Endodermal cell (in vitro differentiated cells): Measurements from ENCODE around the gene OR52N5. TPM values are rescaled to one million over a fixed set of nuclear protein-coding genes. Genes with fewer than 3 reads are reported as not detected.

ENCODE experiments used
- DNase-seq: peaks from one replicate; pipeline ENCODE4 v3.0.0-alpha.2; 2017
- H3K27ac ChIP-seq: 2 replicates; pipeline ENCODE4 v1.5.1; 2013; ENCODE audit warnings: mild to moderate bottlenecking, low read depth, low read length, moderate library complexity
- H3K27me3 ChIP-seq: 2 replicates; pipeline ENCODE4 v1.6.1; 2013; ENCODE audit warnings: mild to moderate bottlenecking, low read length, moderate library complexity; ENCODE audit not compliant: insufficient read depth, control insufficient read depth, poor library complexity, severe bottlenecking
- H3K36me3 ChIP-seq: 2 replicates; pipeline ENCODE4 v1.7.0; 2013; ENCODE audit warnings: mild to moderate bottlenecking, low read length, moderate library complexity; ENCODE audit not compliant: control insufficient read depth, insufficient read depth
- H3K4me1 ChIP-seq: one replicate; pipeline ENCODE4 v1.7.0; 2013; ENCODE audit warnings: low read length; ENCODE audit not compliant: control insufficient read depth, insufficient read depth
- H3K4me3 ChIP-seq: 2 replicates; pipeline ENCODE4 v1.5.1; 2013; ENCODE audit warnings: mild to moderate bottlenecking, low read length, moderate library complexity
- H3K9ac ChIP-seq: 2 replicates; pipeline ENCODE4 v1.6.1; 2013; ENCODE audit warnings: mild to moderate bottlenecking, low read length, moderate library complexity; ENCODE audit not compliant: poor library complexity, severe bottlenecking; ENCODE audit errors: extremely low read depth
- H3K9me3 ChIP-seq: 2 replicates; pipeline ENCODE4 v1.6.1; 2013; ENCODE audit warnings: mild to moderate bottlenecking, low read length, moderate library complexity; ENCODE audit not compliant: control insufficient read depth
- H3K27ac Mint-ChIP-seq: 2 replicates; pipeline ENCODE4 v1.8.0; 2020; ENCODE audit warnings: mixed read lengths
- H3K27me3 Mint-ChIP-seq: 2 replicates; pipeline ENCODE4 v1.8.0; 2021; ENCODE audit warnings: mild to moderate bottlenecking, mixed read lengths; ENCODE audit not compliant: insufficient read depth
- H3K36me3 Mint-ChIP-seq: 2 replicates; pipeline ENCODE4 v1.8.0; 2020; ENCODE audit warnings: low read depth, mixed read lengths
- H3K4me1 Mint-ChIP-seq: 2 replicates; pipeline ENCODE4 v1.8.0; 2020; ENCODE audit warnings: mixed read lengths
- H3K4me3 Mint-ChIP-seq: 2 replicates; pipeline ENCODE4 v1.8.0; 2020; ENCODE audit warnings: mild to moderate bottlenecking, moderate library complexity, mixed read lengths
- H3K9me3 Mint-ChIP-seq: 2 replicates; pipeline ENCODE4 v1.8.0; 2020; ENCODE audit warnings: mild to moderate bottlenecking, mixed read lengths
- WGBS, 2 experiments: methylation state at CpG; one replicate each; pipeline versions ENCODE4 v1.1.5 to v1.1.7; 2013; ENCODE audit warnings: missing lambda C conversion rate in 2 of 2, mixed read lengths in 1 of 2; ENCODE audit not compliant: insufficient coverage in 1 of 2, insufficient read length in 1 of 2; 5-methylcytosine and 5-hydroxymethylcytosine counted together
- long read RNA-seq, 4 experiments: library from polyadenylated mRNA in 2 of 4; library from RNA in 1 of 4; library from capped mRNA in 1 of 4; stranded (forward) in 3 of 4; unstranded in 1 of 4; transcript quantifications; one replicate each; pipeline ENCODE4 v2.0.0, GENCODE V29; 2020 to 2021; ENCODE audit warnings: inconsistent platforms in 1 of 4
- polyA plus RNA-seq, 2 experiments: library from polyadenylated mRNA; stranded (reverse); fragments of 50-300 nt; gene quantifications; one replicate each; pipeline ENCODE4 v1.2.3, GENCODE V29; 2013
- total RNA-seq, 2 donors: library from RNA; stranded (reverse); fragmentation: NEBNext Ultra II Directional in 1 of 2; extraction: Animal tissue kit (Norgen Biotek cat#: 25700) in 1 of 2; gene quantifications; 2 replicates in 1 of 2; 3 replicates in 1 of 2; pipeline ENCODE4 v1.2.1, GENCODE V29; 2021
- TF ChIP-seq, protein P1 (sequence below): fragments of 200-600 bp; sonication (generic); conservative IDR thresholded peaks from 2 replicates; pipeline ENCODE4 v1.5.0; 2021; ENCODE audit warnings: antibody characterized with exemption, mild to moderate bottlenecking

OR52N5 gene
- total RNA-seq: not detected
- polyA plus RNA-seq (2013, experiment 1 of 2): not detected
- not detected for polyA plus RNA-seq (2013, experiment 2 of 2)
- long read RNA-seq, experiment 1: 0 reads
- long read RNA-seq, experiment 2: 0 reads
- long read RNA-seq, experiment 3: 0 reads
- long read RNA-seq, experiment 4: 0 reads

DNA sequence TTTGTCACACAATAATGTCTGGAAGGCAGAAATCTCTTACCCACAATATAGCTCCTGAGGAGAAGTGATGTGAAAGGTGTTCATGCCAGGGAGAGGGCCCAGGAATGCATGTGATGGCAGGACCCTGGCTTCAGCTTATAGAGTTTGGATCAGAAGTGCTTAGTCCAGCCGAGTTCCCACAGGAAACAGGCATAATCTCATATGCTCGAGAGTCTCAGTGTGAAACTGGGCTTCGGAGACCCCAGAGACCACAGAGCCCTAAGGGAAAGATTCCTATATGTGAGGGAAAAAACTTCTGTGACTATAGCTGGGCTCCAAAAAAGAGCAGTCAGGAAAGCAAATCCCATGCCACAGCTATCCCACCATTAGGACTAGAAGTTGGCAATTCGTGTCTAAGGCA lies at the start of gene OR52N5:
Gene OR52N5, minus strand, starts transcription at position 101 of the 400 bp plus-strand sequence. CDS start 4,721 bp downstream, outside the sequence.
- no peak within 1 kb of the TSS for H3K4me3 ChIP-seq
- Mint-ChIP-seq H3K27ac (no peak within 1 kb of the TSS), H3K9me3 (no peaks in the 10 kb centered on the region), H3K4me3 (no peak within 1 kb of the TSS), H3K27me3 (peaks cover 30% of the 10 kb centered on the region), H3K4me1 (no peaks in the 10 kb centered on the region), H3K36me3 (no peaks in the 10 kb centered on the region)
- H3K27ac ChIP-seq: no peak within 1 kb of the TSS
- no peaks in the 10 kb centered on the region for H3K9me3 ChIP-seq
- H3K4me1 ChIP-seq: no peaks in the 10 kb centered on the region
- H3K9ac ChIP-seq: no peak within 1 kb of the TSS
- TF ChIP-seq, protein P1, sequence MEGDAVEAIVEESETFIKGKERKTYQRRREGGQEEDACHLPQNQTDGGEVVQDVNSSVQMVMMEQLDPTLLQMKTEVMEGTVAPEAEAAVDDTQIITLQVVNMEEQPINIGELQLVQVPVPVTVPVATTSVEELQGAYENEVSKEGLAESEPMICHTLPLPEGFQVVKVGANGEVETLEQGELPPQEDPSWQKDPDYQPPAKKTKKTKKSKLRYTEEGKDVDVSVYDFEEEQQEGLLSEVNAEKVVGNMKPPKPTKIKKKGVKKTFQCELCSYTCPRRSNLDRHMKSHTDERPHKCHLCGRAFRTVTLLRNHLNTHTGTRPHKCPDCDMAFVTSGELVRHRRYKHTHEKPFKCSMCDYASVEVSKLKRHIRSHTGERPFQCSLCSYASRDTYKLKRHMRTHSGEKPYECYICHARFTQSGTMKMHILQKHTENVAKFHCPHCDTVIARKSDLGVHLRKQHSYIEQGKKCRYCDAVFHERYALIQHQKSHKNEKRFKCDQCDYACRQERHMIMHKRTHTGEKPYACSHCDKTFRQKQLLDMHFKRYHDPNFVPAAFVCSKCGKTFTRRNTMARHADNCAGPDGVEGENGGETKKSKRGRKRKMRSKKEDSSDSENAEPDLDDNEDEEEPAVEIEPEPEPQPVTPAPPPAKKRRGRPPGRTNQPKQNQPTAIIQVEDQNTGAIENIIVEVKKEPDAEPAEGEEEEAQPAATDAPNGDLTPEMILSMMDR: no peak
- H3K36me3 ChIP-seq: no peaks in the 10 kb centered on the region
- DNase-seq: no peak
- H3K27me3 ChIP-seq: no peaks in the 10 kb centered on the region
- WGBS, 2 experiments: no CpG with 5 or more reads among the region's 4 CpGs

DNA sequence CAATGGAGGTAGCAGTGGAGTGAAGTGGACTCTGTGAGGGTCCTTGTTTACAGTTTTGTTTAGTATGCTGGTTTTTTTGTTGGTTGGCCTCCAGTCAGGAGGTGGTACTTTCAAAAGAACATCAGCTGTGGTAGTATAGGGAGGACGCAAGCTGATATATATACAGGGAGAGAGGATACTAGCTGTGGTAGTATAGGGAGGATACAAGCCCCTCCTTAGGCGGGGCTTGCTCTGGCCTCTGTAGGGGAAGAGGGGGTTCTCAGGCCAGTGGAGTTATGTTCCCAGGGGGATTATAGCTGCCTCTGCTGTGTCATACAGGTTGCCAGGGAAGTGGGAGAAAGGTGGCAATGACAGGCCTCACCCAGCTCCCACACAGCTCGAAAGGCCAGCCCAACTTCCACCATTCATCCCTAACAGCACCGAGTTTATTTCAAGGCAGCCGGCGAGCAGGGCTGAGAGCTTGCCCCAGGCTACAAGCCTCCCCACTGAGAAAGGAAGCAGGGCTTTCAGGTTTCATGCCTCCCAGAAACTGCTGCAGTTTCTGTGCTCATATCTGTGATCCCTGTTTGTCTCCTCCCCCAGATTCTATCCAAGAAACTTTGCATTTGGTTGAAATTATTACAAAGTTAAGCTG lies 48.2 kb upstream of the OR52N5 start:
- Mint-ChIP-seq H3K27ac (no peak overlapping the region), H3K36me3 (no peaks in the 10 kb centered on the region), H3K27me3 (no peaks in the 10 kb centered on the region), H3K4me3 (no peak overlapping the region), H3K4me1 (peaks cover 2% of the 10 kb centered on the region), H3K9me3 (peaks cover 7% of the 10 kb centered on the region)
- WGBS, 2 experiments: 56 to 69% methylated on average over 4 to 6 of the region's 6 CpGs
- TF ChIP-seq, protein P1: no peak
- no peak overlapping the region for H3K27ac ChIP-seq
- peak; percentile 65 for DNase-seq
- no peaks in the 10 kb centered on the region for H3K9me3 ChIP-seq
- no peaks in the 10 kb centered on the region for H3K27me3 ChIP-seq
- no peak overlapping the region for H3K4me3 ChIP-seq
- no peaks in the 10 kb centered on the region for H3K4me1 ChIP-seq
- no peak overlapping the region for H3K9ac ChIP-seq
- no peaks in the 10 kb centered on the region for H3K36me3 ChIP-seq

DNA sequence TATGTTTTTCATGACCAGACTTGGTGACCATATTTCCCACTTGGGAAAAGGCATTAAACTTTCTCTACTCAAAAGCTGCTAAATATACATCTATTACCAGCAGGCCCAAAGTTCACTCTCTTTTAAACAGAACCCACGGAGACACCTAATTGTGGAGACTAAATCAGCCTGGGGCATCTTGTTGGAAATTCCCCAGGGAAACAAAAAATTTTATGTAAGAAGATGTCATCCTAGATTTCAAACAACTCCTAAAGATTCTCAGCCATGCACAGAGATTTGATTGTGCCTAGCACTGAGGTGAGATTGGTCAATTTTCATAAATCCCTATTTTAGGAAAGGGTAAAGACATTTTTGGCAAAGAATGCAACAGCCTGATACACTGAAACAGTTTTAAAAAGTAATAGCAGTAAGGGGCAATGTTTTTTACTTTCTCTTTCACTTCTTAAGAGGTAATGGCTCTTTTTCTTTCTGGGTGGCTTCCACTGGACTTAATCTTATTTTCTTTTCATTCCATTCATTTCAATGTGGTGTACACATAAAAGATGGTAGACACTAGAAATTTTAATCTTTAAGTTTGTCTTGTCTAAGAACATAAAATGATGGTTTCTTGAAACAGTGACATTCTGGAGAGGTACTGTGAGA lies 35.2 kb upstream of the OR52N5 start:
- TF ChIP-seq, protein P1: no peak
- no peak overlapping the region for H3K4me3 Mint-ChIP-seq
- no peak for DNase-seq
- H3K27me3 Mint-ChIP-seq: no peaks in the 10 kb centered on the region
- no peak overlapping the region for H3K27ac Mint-ChIP-seq
- H3K4me1 Mint-ChIP-seq: no peaks in the 10 kb centered on the region
- H3K4me1 ChIP-seq: no peaks in the 10 kb centered on the region
- no peaks in the 10 kb centered on the region for H3K36me3 Mint-ChIP-seq
- no peaks in the 10 kb centered on the region for H3K36me3 ChIP-seq
- no peak overlapping the region for H3K9ac ChIP-seq
- no peaks in the 10 kb centered on the region for H3K9me3 ChIP-seq
- H3K27ac ChIP-seq: no peak overlapping the region
- H3K9me3 Mint-ChIP-seq: no peaks in the 10 kb centered on the region
- WGBS, 2 experiments: 91% methylated on average over 1 of the region's 1 CpG; no CpG with 5 or more reads in 1 of the 2 experiments
- H3K4me3 ChIP-seq: no peak overlapping the region
- no peaks in the 10 kb centered on the region for H3K27me3 ChIP-seq
